NCI-H524 (cell line): ENCODE measurements around the gene CELA3B.
A peak's percentile ranks its signal among the peaks of the same experiment; 100 is the strongest.
"Not testable (repeated sequence)": the region's sequence is repeated elsewhere in the genome, so short reads cannot be mapped to it uniquely, and the experiment has no call there.

Source experiments
- DNase-seq, 2 experiments: peaks; one replicate each; lab custom pipeline; 2025; lab: John Stamatoyannopoulos, UW

The CELA3B gene

GRCh38 chr1:22007262-22007661 is 30.4 kb downstream of the CELA3B start:
- DNase-seq, result not testable (repeated sequence)

GRCh38 chr1:22009566-22009965 is 32.7 kb downstream of the CELA3B start:
- not testable (repeated sequence) for DNase-seq

- DNase-seq, result not testable (repeated sequence)
Measured at GRCh38 chr1:22012752-22013151, 35.9 kb downstream of the CELA3B start.

- not testable (repeated sequence) for DNase-seq
Measured at GRCh38 chr1:22014575-22015206, 37.9 kb downstream of the CELA3B start.

GRCh38 chr1:22018583-22019559 is 42.0 kb downstream of the CELA3B start:
- DNase-seq, result no peak

GRCh38 chr1:22021061-22021460 is 44.2 kb downstream of the CELA3B start:
- DNase-seq, result no peak

GRCh38 chr1:22024485-22025367 is 47.9 kb downstream of the CELA3B start:
- peak; percentile 88 to 92 for DNase-seq

GRCh38 chr1:22025368-22026155 is 48.7 kb downstream of the CELA3B start:
- DNase-seq, result peak; percentile 88 to 92

- DNase-seq, result no peak
Measured at GRCh38 chr1:22026924-22027289, 50.1 kb downstream of the CELA3B start.

GRCh38 chr1:22030057-22030456 is 53.2 kb downstream of the CELA3B start:
- no peak for DNase-seq

GRCh38 chr1:22030473-22030872 is 53.7 kb downstream of the CELA3B start:
- no peak for DNase-seq

GRCh38 chr1:22031214-22031962 is 54.6 kb downstream of the CELA3B start:
- DNase-seq, result no peak

- DNase-seq, result not testable (repeated sequence)
Measured at GRCh38 chr1:22034834-22035233, 58.0 kb downstream of the CELA3B start.

GRCh38 chr1:22037520-22037919 is 60.7 kb downstream of the CELA3B start:
- no peak for DNase-seq

GRCh38 chr1:22038036-22038435 is 61.2 kb downstream of the CELA3B start:
- DNase-seq, result no peak
